SH-SY5Y (cell line): Measurements from ENCODE around the gene ZFX.

Experiments used
- GATA2 ChIP-seq: IDR thresholded peaks from 2 replicates; pipeline ENCODE4 v1.6.1; 2011; ENCODE audit warnings: mild to moderate bottlenecking, low read depth, low read length
- GATA3 ChIP-seq: IDR thresholded peaks from 2 replicates; pipeline ENCODE4 v1.6.1; 2011; ENCODE audit warnings: low read depth, mild to moderate bottlenecking, low read length, moderate library complexity

GRCh38 chrX:24110069-24110468, 39.5 kb upstream of the ZFX start:
- TF ChIP-seq GATA2 (no peak), GATA3 (no peak)
